ENCODE results near the gene METTL13.

Gene METTL13

GRCh38 chr1:171781176-171781875, at the start of gene METTL13:
Gene METTL13, plus strand, starts transcription at chr1:171781660. Its CDS starts 308 bp downstream, at chr1:171781968.
- DNase-seq = peak; percentile 97

- no peak for DNase-seq
Measured at GRCh38 chr1:171736196-171736595, 45.3 kb upstream of the METTL13 start.

- DNase-seq = no peak
Measured at GRCh38 chr1:171738911-171739310, 42.5 kb upstream of the METTL13 start.

- no peak for DNase-seq
Measured at GRCh38 chr1:171739656-171740055, 41.8 kb upstream of the METTL13 start.

- no peak for DNase-seq
Measured at GRCh38 chr1:171740356-171740863, 41.0 kb upstream of the METTL13 start.

GRCh38 chr1:171740987-171741871, 40.2 kb upstream of the METTL13 start:
- no peak for DNase-seq

GRCh38 chr1:171741872-171742576, 39.4 kb upstream of the METTL13 start, which contains the start of gene VAMP4:
Gene VAMP4, minus strand, starts transcription at chr1:171742065. Its CDS starts 3,651 bp downstream, at chr1:171738414.
- peak; percentile 58 for DNase-seq

GRCh38 chr1:171742577-171742922, 38.9 kb upstream of the METTL13 start:
- no peak for DNase-seq

GRCh38 chr1:171743081-171743870, 38.2 kb upstream of the METTL13 start:
- DNase-seq = no peak

GRCh38 chr1:171744986-171745385, 36.5 kb upstream of the METTL13 start:
- no peak for DNase-seq

- DNase-seq = no peak
Measured at GRCh38 chr1:171748651-171749050, 32.8 kb upstream of the METTL13 start.

- no peak for DNase-seq
Measured at GRCh38 chr1:171751221-171751620, 30.2 kb upstream of the METTL13 start.

GRCh38 chr1:171753182-171753581, 28.3 kb upstream of the METTL13 start:
- DNase-seq = no peak

- no peak for DNase-seq
Measured at GRCh38 chr1:171753685-171754352, 27.6 kb upstream of the METTL13 start.

- no peak for DNase-seq
Measured at GRCh38 chr1:171754353-171754705, 27.1 kb upstream of the METTL13 start.

- DNase-seq = no peak
Measured at GRCh38 chr1:171754971-171755370, 26.5 kb upstream of the METTL13 start.

GRCh38 chr1:171756856-171757255, 24.6 kb upstream of the METTL13 start:
- DNase-seq = no peak

GRCh38 chr1:171758011-171758410, 23.4 kb upstream of the METTL13 start:
- DNase-seq = no peak

- DNase-seq = no peak
Measured at GRCh38 chr1:171762143-171762563, 19.3 kb upstream of the METTL13 start.

- DNase-seq = no peak
Measured at GRCh38 chr1:171763764-171764163, 17.7 kb upstream of the METTL13 start.

GRCh38 chr1:171769171-171769570, 12.3 kb upstream of the METTL13 start:
- no peak for DNase-seq

- no peak for DNase-seq
Measured at GRCh38 chr1:171769754-171770153, 11.7 kb upstream of the METTL13 start.

All from NCI-H2107 (cell line).